Measurements from ENCODE around the gene PRKAG3. TPM values are rescaled to one million over a fixed set of nuclear protein-coding genes. Genes with fewer than 3 reads are reported as not detected.

PRKAG3 gene
- total and polyA plus RNA-seq, 2 donors (not counting 1 experiment from before 2014, with no cell fraction given) = not detected

- TF ChIP-seq CTCF (IDR thresholded peaks at IDR 0.05) (no peak), EZH2 (IDR thresholded peaks at IDR 0.05; ENCODE audit: borderline replicate concordance, insufficient read depth, low read depth, low read length, poor library complexity, severe bottlenecking) (no peak)
- H3K79me2 ChIP-seq (ENCODE audit: control insufficient read depth, insufficient read depth, low read length) = no peaks in the 10 kb centered on the region
- no peaks in the 10 kb centered on the region for H3K36me3 ChIP-seq (replicated peaks in 1 of 2; ENCODE audit: control extremely low read depth in 1 of 2, control insufficient read depth in 1 of 2, extremely low read depth in 1 of 2, insufficient read depth in 2 of 2, low read length in 1 of 2)
- 96% methylated on average over 4 of the region's 4 CpGs for WGBS (ENCODE audit: insufficient coverage)
- no peak overlapping the region for H3K4me3 ChIP-seq (ENCODE audit: control extremely low read depth in 1 of 5, extremely low read depth in 1 of 5, insufficient read depth in 1 of 5, low read depth in 2 of 5, low read length in 4 of 5)
- no peaks in the 10 kb centered on the region for H3K9me3 ChIP-seq (ENCODE audit: control extremely low read depth in 1 of 3, control insufficient read depth in 2 of 3, insufficient read depth in 1 of 3, low read length in 2 of 3)
- ATAC-seq (ENCODE audit: low read depth) = no peak
- H3K4me2 ChIP-seq (replicated peaks; ENCODE audit: low read depth, low read length, poor library complexity, severe bottlenecking) = no peak overlapping the region
- ChIA-PET CTCF (no interaction called here), POLR2A (no interaction called here)
- H3K27me3 ChIP-seq (replicated peaks in 1 of 4; ENCODE audit: control extremely low read depth in 1 of 4, control insufficient read depth in 3 of 4, insufficient read depth in 4 of 4, low read length in 3 of 4) = peaks cover 0 to 39% (median 16%) of the 10 kb centered on the region in 4 experiments
- H3K27ac Mint-ChIP-seq = no peak overlapping the region
- H3K4me3 Mint-ChIP-seq = no peak overlapping the region
- no peak overlapping the region for H2AFZ ChIP-seq (ENCODE audit: insufficient read depth, low read depth, low read length, poor library complexity, severe bottlenecking)
- H4K20me1 ChIP-seq (ENCODE audit: control insufficient read depth, insufficient read depth, low read length, poor library complexity, severe bottlenecking) = no peaks in the 10 kb centered on the region
- H3K9me3 Mint-ChIP-seq (ENCODE audit: insufficient read depth) = peaks cover 4% of the 10 kb centered on the region
- no peak overlapping the region for H3K27ac ChIP-seq (ENCODE audit: low read length in 2 of 2)
- intact Hi-C loops (cut with micrococcal nuclease) = no loop called here
- peaks cover 6% of the 10 kb centered on the region for H3K4me1 Mint-ChIP-seq
- no peak for DNase-seq
- H3K4me1 ChIP-seq (ENCODE audit: control insufficient read depth in 2 of 2, insufficient read depth in 2 of 2, low read length in 2 of 2) = peaks cover 6 to 11% of the 10 kb centered on the region in 2 donors
- H3K9ac ChIP-seq (ENCODE audit: low read length) = no peak overlapping the region
- peaks cover 54% of the 10 kb centered on the region for H3K27me3 Mint-ChIP-seq
These were observed 47.9 kb downstream of the PRKAG3 start for GRCh38 chr2:218783688-218784087.

- no peak for TF ChIP-seq CTCF (IDR thresholded peaks at IDR 0.05)
- no peak for TF ChIP-seq EZH2 (IDR thresholded peaks at IDR 0.05; ENCODE audit: borderline replicate concordance, insufficient read depth, low read depth, low read length, poor library complexity, severe bottlenecking)
- POLR2A ChIA-PET = no interaction called here
- no peak overlapping the region for H3K27ac Mint-ChIP-seq
- H3K9me3 ChIP-seq (ENCODE audit: control extremely low read depth in 1 of 3, control insufficient read depth in 2 of 3, insufficient read depth in 1 of 3, low read length in 2 of 3) = peaks cover 0 to 8% (median 0%) of the 10 kb centered on the region in 3 donors
- DNase-seq = no peak
- H3K4me1 Mint-ChIP-seq = peaks cover 6% of the 10 kb centered on the region
- no peak overlapping the region for H3K4me3 ChIP-seq (ENCODE audit: control extremely low read depth in 1 of 5, extremely low read depth in 1 of 5, insufficient read depth in 1 of 5, low read depth in 2 of 5, low read length in 4 of 5)
- H3K9ac ChIP-seq (ENCODE audit: low read length) = no peak overlapping the region
- H4K20me1 ChIP-seq (ENCODE audit: control insufficient read depth, insufficient read depth, low read length, poor library complexity, severe bottlenecking) = no peaks in the 10 kb centered on the region
- no peaks in the 10 kb centered on the region for H3K36me3 ChIP-seq (replicated peaks in 1 of 2; ENCODE audit: control extremely low read depth in 1 of 2, control insufficient read depth in 1 of 2, extremely low read depth in 1 of 2, insufficient read depth in 2 of 2, low read length in 1 of 2)
- no peak overlapping the region for H3K4me2 ChIP-seq (replicated peaks; ENCODE audit: low read depth, low read length, poor library complexity, severe bottlenecking)
- intact Hi-C loops (cut with micrococcal nuclease) = no loop called here
- H2AFZ ChIP-seq (ENCODE audit: insufficient read depth, low read depth, low read length, poor library complexity, severe bottlenecking) = no peak overlapping the region
- no peak overlapping the region for H3K27ac ChIP-seq (ENCODE audit: low read length in 2 of 2)
- H3K9me3 Mint-ChIP-seq (ENCODE audit: insufficient read depth) = peaks cover under 1% of the 10 kb centered on the region
- H3K79me2 ChIP-seq (ENCODE audit: control insufficient read depth, insufficient read depth, low read length) = no peaks in the 10 kb centered on the region
- H3K27me3 Mint-ChIP-seq = peaks cover 48% of the 10 kb centered on the region
- H3K4me1 ChIP-seq (ENCODE audit: control insufficient read depth in 2 of 2, insufficient read depth in 2 of 2, low read length in 2 of 2) = peaks cover 6 to 11% of the 10 kb centered on the region in 2 donors
- ATAC-seq (ENCODE audit: low read depth) = no peak
- CTCF ChIA-PET = no interaction called here
- no peak overlapping the region for H3K4me3 Mint-ChIP-seq
- WGBS (ENCODE audit: insufficient coverage) = 50% methylated on average over 4 of the region's 6 CpGs
- H3K27me3 ChIP-seq (replicated peaks in 1 of 4; ENCODE audit: control extremely low read depth in 1 of 4, control insufficient read depth in 3 of 4, insufficient read depth in 4 of 4, low read length in 3 of 4) = peaks cover 0 to 39% (median 16%) of the 10 kb centered on the region in 4 experiments
These were observed 49.1 kb downstream of the PRKAG3 start for GRCh38 chr2:218782528-218782844.

Data from B cell (primary cell).